Measurements from ENCODE around the gene ABCA2. TPM values are rescaled to one million over a fixed set of nuclear protein-coding genes. Genes with fewer than 3 reads are reported as not detected.

The ABCA2 gene
- total RNA-seq, 1 donor, result 20.3 TPM

GRCh38 chr9:136965771-136966484, 62.1 kb downstream of the ABCA2 start:
- Histone ChIP-seq H3K27ac (ENCODE audit: low read depth, low read length) (no peak overlapping the region), H2AFZ (ENCODE audit: low read length) (no peak overlapping the region), H3K4me2 (ENCODE audit: insufficient read depth, low read length) (peak overlapping the region; percentile 58), H3K27me3 (ENCODE audit: insufficient read depth, low read length) (peaks cover 2% of the 10 kb centered on the region), H3K36me3 (ENCODE audit: insufficient read depth, low read length) (no peaks in the 10 kb centered on the region), H3K79me2 (ENCODE audit: insufficient read depth, low read length) (no peaks in the 10 kb centered on the region), H3K4me3 (ENCODE audit: insufficient read depth, low read length) (no peak overlapping the region), H3K9me3 (ENCODE audit: low read depth, low read length) (no peaks in the 10 kb centered on the region), H3K4me1 (ENCODE audit: insufficient read depth, low read length) (no peaks in the 10 kb centered on the region), H4K20me1 (ENCODE audit: insufficient read depth, low read length) (no peaks in the 10 kb centered on the region)
- peak; percentile 93 for DNase-seq (ENCODE audit: insufficient read length, low spot score, missing footprints)
- TF ChIP-seq CTCF (IDR thresholded peaks at IDR 0.05; ENCODE audit: extremely low read depth, low read depth, low read length), result no peak

GRCh38 chr9:136964833-136965422, 63.1 kb downstream of the ABCA2 start:
- Histone ChIP-seq H3K36me3 (ENCODE audit: insufficient read depth, low read length) (no peaks in the 10 kb centered on the region), H3K27me3 (ENCODE audit: insufficient read depth, low read length) (peaks cover 2% of the 10 kb centered on the region), H3K9me3 (ENCODE audit: low read depth, low read length) (no peaks in the 10 kb centered on the region), H3K4me1 (ENCODE audit: insufficient read depth, low read length) (no peaks in the 10 kb centered on the region), H3K27ac (ENCODE audit: low read depth, low read length) (no peak overlapping the region), H2AFZ (ENCODE audit: low read length) (no peak overlapping the region), H3K4me2 (ENCODE audit: insufficient read depth, low read length) (no peak overlapping the region), H4K20me1 (ENCODE audit: insufficient read depth, low read length) (no peaks in the 10 kb centered on the region), H3K4me3 (ENCODE audit: insufficient read depth, low read length) (no peak overlapping the region), H3K79me2 (ENCODE audit: insufficient read depth, low read length) (no peaks in the 10 kb centered on the region)
- TF ChIP-seq CTCF (IDR thresholded peaks at IDR 0.05; ENCODE audit: extremely low read depth, low read depth, low read length), result no peak
- DNase-seq (ENCODE audit: insufficient read length, low spot score, missing footprints), result no peak

GRCh38 chr9:136964171-136964689, 63.8 kb downstream of the ABCA2 start:
- Histone ChIP-seq H3K4me3 (ENCODE audit: insufficient read depth, low read length) (no peak overlapping the region), H2AFZ (ENCODE audit: low read length) (no peak overlapping the region), H3K9me3 (ENCODE audit: low read depth, low read length) (no peaks in the 10 kb centered on the region), H3K79me2 (ENCODE audit: insufficient read depth, low read length) (no peaks in the 10 kb centered on the region), H3K4me2 (ENCODE audit: insufficient read depth, low read length) (no peak overlapping the region), H4K20me1 (ENCODE audit: insufficient read depth, low read length) (no peaks in the 10 kb centered on the region), H3K36me3 (ENCODE audit: insufficient read depth, low read length) (no peaks in the 10 kb centered on the region), H3K27me3 (ENCODE audit: insufficient read depth, low read length) (peaks cover 2% of the 10 kb centered on the region), H3K4me1 (ENCODE audit: insufficient read depth, low read length) (no peaks in the 10 kb centered on the region), H3K27ac (ENCODE audit: low read depth, low read length) (no peak overlapping the region)
- TF ChIP-seq CTCF (IDR thresholded peaks at IDR 0.05; ENCODE audit: extremely low read depth, low read depth, low read length), result no peak
- DNase-seq (ENCODE audit: insufficient read length, low spot score, missing footprints), result no peak

- Histone ChIP-seq H3K4me1 (ENCODE audit: insufficient read depth, low read length) (no peaks in the 10 kb centered on the region), H4K20me1 (ENCODE audit: insufficient read depth, low read length) (no peaks in the 10 kb centered on the region), H3K9me3 (ENCODE audit: low read depth, low read length) (no peaks in the 10 kb centered on the region), H3K4me2 (ENCODE audit: insufficient read depth, low read length) (no peak overlapping the region), H3K27ac (ENCODE audit: low read depth, low read length) (no peak overlapping the region), H2AFZ (ENCODE audit: low read length) (no peak overlapping the region), H3K4me3 (ENCODE audit: insufficient read depth, low read length) (no peak overlapping the region), H3K79me2 (ENCODE audit: insufficient read depth, low read length) (no peaks in the 10 kb centered on the region), H3K36me3 (ENCODE audit: insufficient read depth, low read length) (no peaks in the 10 kb centered on the region), H3K27me3 (ENCODE audit: insufficient read depth, low read length) (peaks cover 2% of the 10 kb centered on the region)
- TF ChIP-seq CTCF (IDR thresholded peaks at IDR 0.05; ENCODE audit: extremely low read depth, low read depth, low read length), result no peak
- no peak for DNase-seq (ENCODE audit: insufficient read length, low spot score, missing footprints)
Measured at GRCh38 chr9:136963751-136964150, 64.3 kb downstream of the ABCA2 start.
